Spleen (tissue), 11 donors: Measurements from ENCODE around the gene TACR1. TPM values are rescaled to one million over a fixed set of nuclear protein-coding genes. Genes with fewer than 3 reads are reported as not detected.

Source experiments
- DNase-seq: peaks from one replicate; pipeline ENCODE4 v3.0.0-alpha.2; 2020
- H3K27ac ChIP-seq, 8 donors: fragments of 200-600 bp; sonication (generic) in 7 of 8; 1 replicate in 4 of 8; 2 replicates in 4 of 8; pipeline versions ENCODE4 v1.5.0 to v1.8.0; 2016 to 2021; ENCODE audit warnings: inconsistent platforms in 4 of 8, mild to moderate bottlenecking in 4 of 8, moderate library complexity in 1 of 8
- H3K27me3 ChIP-seq, 7 donors: fragments of 200-600 bp; sonication (generic) in 6 of 7; replicated peaks in 1 of 7; 1 replicate in 4 of 7; 2 replicates in 3 of 7; pipeline versions ENCODE4 v1.5.0 to v1.8.0; 2016 to 2021; ENCODE audit warnings: inconsistent platforms in 3 of 7, mild to moderate bottlenecking in 1 of 7
- H3K36me3 ChIP-seq, 6 donors: fragments of 200-600 bp; sonication (generic) in 5 of 6; 1 replicate in 4 of 6; 2 replicates in 2 of 6; pipeline versions ENCODE4 v1.5.0 to v1.8.0; 2016 to 2021; ENCODE audit warnings: inconsistent platforms in 2 of 6
- H3K4me1 ChIP-seq, 6 donors: fragments of 200-600 bp; sonication (generic) in 5 of 6; 1 replicate in 3 of 6; 2 replicates in 3 of 6; pipeline versions ENCODE4 v1.5.0 to v1.8.0; 2016 to 2021; ENCODE audit warnings: inconsistent platforms in 3 of 6
- H3K4me3 ChIP-seq, 8 donors: fragments of 200-600 bp; sonication (generic) in 7 of 8; 1 replicate in 4 of 8; 2 replicates in 4 of 8; pipeline versions ENCODE4 v1.5.0 to v1.8.0; 2016 to 2021; ENCODE audit warnings: inconsistent platforms in 4 of 8, mild to moderate bottlenecking in 4 of 8, moderate library complexity in 2 of 8
- H3K9me3 ChIP-seq, 8 donors: fragments of 200-600 bp; sonication (generic) in 7 of 8; 1 replicate in 4 of 8; 2 replicates in 4 of 8; pipeline versions ENCODE4 v1.5.0 to v1.8.0; 2016 to 2021; ENCODE audit warnings: inconsistent platforms in 4 of 8
- CTCF ChIP-seq, 11 experiments: fragments of 200-600 bp in 7 of 11; fragments of 450-650 bp in 4 of 11; sonication (generic) in 4 of 11; IDR thresholded peaks in 8 of 11; conservative IDR thresholded peaks in 3 of 11; 1 replicate in 7 of 11; 2 replicates in 4 of 11; pipeline versions ENCODE4 v1.4.0 to v1.8.0; 2016 to 2021; ENCODE audit warnings: antibody characterized with exemption in 11 of 11, inconsistent platforms in 4 of 11, mild to moderate bottlenecking in 1 of 11
- POLR2A ChIP-seq, 3 donors: fragments of 450-650 bp; IDR thresholded peaks; one replicate each; pipeline ENCODE4 v1.5.1; 2017; ENCODE audit warnings: antibody characterized with exemption in 3 of 3, mild to moderate bottlenecking in 1 of 3
- POLR2AphosphoS5 ChIP-seq, 3 donors: sonication (generic); formaldehyde crosslinking; IDR thresholded peaks; one replicate each; pipeline ENCODE4 v1.5.1; 2017; ENCODE audit warnings: antibody characterized with exemption in 3 of 3
- WGBS, 5 donors: extraction: QIAGEN DNeasy Blood & Tissue Kit in 3 of 5; methylation state at CpG; one replicate each; pipeline versions ENCODE4 v1.1.5 to v1.1.7; 2013 to 2018; 5-methylcytosine and 5-hydroxymethylcytosine counted together
- intact Hi-C: fragments of 100-400 bp; cut with DNase I; formaldehyde crosslinking; loops from one replicate; pipeline ENCODE4 v1.15.0; 2023; ENCODE audit warnings: low total_unique reads
- polyA plus RNA-seq, 3 donors: library from polyadenylated mRNA; stranded (reverse); fragments of 200-250 nt; gene quantifications; one replicate each; pipeline ENCODE4 v1.2.1, GENCODE V29; 2013
- total RNA-seq, 7 donors: library from RNA; depleted of rRNA in 3 of 7; stranded (reverse); fragments of >200 nt in 3 of 7; fragmentation: NEBNext Ultra II Directional in 4 of 7; extraction: Animal tissue kit (Norgen Biotek cat#: 25700) in 4 of 7; gene quantifications; one replicate each; pipeline versions ENCODE4 v1.1.0 to v1.2.1, GENCODE V29; 2016 to 2021
- donor health status: healthy with polysubstance abuse.
- donor health status: DM: no; HTN: no; CAD: no; lungs with moderate emphysema.
- donor health status: DM: no; HTN: no; CAD: no.
- donor health status: Bipolar disorder and iron deficiency.
- donor health status: healthy.
- donor health status: DM: no; HTN: no; CAD: no.
- donor health status: DM: yes; HTN: yes; CAD: no.

The TACR1 gene
- total and polyA plus RNA-seq, 10 donors, result 0.02 to 0.28 (median 0.13) TPM; not detected in 3

- Histone ChIP-seq H3K27ac (no peak overlapping the region), H3K9me3 (no peaks in the 10 kb centered on the region), H3K4me3 (no peak overlapping the region), H3K36me3 (no peaks in the 10 kb centered on the region), H3K4me1 (peaks cover 5 to 16% (median 13%) of the 10 kb centered on the region in 6 donors), H3K27me3 (peaks cover 0 to 46% (median 23%) of the 10 kb centered on the region in 7 donors)
- 76 to 84% (median 81%) methylated on average over 1 of the region's 1 CpG for WGBS, 5 donors
- no peak for TF ChIP-seq POLR2A (IDR thresholded peaks at IDR 0.05)
- no peak for TF ChIP-seq CTCF (IDR thresholded peaks at IDR 0.05 in 8 of 11, conservative IDR thresholded peaks at IDR 0.05 in 3 of 11)
- TF ChIP-seq POLR2AphosphoS5 (IDR thresholded peaks at IDR 0.05), result no peak
- DNase-seq, result no peak
- intact Hi-C loops, result no loop called here
Measured at GRCh38 chr2:75195076-75195691, 4.1 kb downstream of the TACR1 start.

GRCh38 chr2:75194184-75194868 lies 5.0 kb downstream of the TACR1 start:
- no peak overlapping the region for H3K27ac ChIP-seq

GRCh38 chr2:75192496-75192895 lies 6.8 kb downstream of the TACR1 start:
- intact Hi-C loops, result no loop called here
- Histone ChIP-seq H3K27ac (no peak overlapping the region), H3K36me3 (no peaks in the 10 kb centered on the region), H3K4me1 (no peaks in the 10 kb centered on the region), H3K27me3 (peaks cover 0 to 19% (median 0%) of the 10 kb centered on the region in 7 donors), H3K9me3 (no peaks in the 10 kb centered on the region), H3K4me3 (no peak overlapping the region)
- TF ChIP-seq CTCF (IDR thresholded peaks at IDR 0.05 in 8 of 11, conservative IDR thresholded peaks at IDR 0.05 in 3 of 11) (no peak), POLR2A (IDR thresholded peaks at IDR 0.05) (no peak), POLR2AphosphoS5 (IDR thresholded peaks at IDR 0.05) (no peak)
- WGBS, 5 donors, result 80 to 100% (median 88%) methylated on average over 1 of the region's 1 CpG
- DNase-seq, result no peak

More at GRCh38 chr2:75194184-75194868, 5.0 kb downstream of the TACR1 start:
- WGBS, 5 donors, result 58 to 72% (median 67%) methylated on average over 4 of the region's 4 CpGs
- Histone ChIP-seq H3K4me1 (peaks cover 0 to 8% (median 5%) of the 10 kb centered on the region in 6 donors), H3K36me3 (no peaks in the 10 kb centered on the region), H3K27me3 (peaks cover 0 to 37% (median 14%) of the 10 kb centered on the region in 7 donors), H3K9me3 (no peaks in the 10 kb centered on the region), H3K4me3 (no peak overlapping the region)
- TF ChIP-seq POLR2AphosphoS5 (IDR thresholded peaks at IDR 0.05), result no peak
- TF ChIP-seq POLR2A (IDR thresholded peaks at IDR 0.05), result no peak
- TF ChIP-seq CTCF (IDR thresholded peaks at IDR 0.05 in 8 of 11, conservative IDR thresholded peaks at IDR 0.05 in 3 of 11), result no peak
- intact Hi-C loops, result no loop called here
- no peak for DNase-seq

- no peak overlapping the region for H3K27ac ChIP-seq
- no peak for TF ChIP-seq POLR2AphosphoS5 (IDR thresholded peaks at IDR 0.05)
- TF ChIP-seq POLR2A (IDR thresholded peaks at IDR 0.05), result no peak
- no peak for TF ChIP-seq CTCF (IDR thresholded peaks at IDR 0.05 in 8 of 11, conservative IDR thresholded peaks at IDR 0.05 in 3 of 11)
- H3K9me3 ChIP-seq, result no peaks in the 10 kb centered on the region
- no peaks in the 10 kb centered on the region for H3K27me3 ChIP-seq
- no peak overlapping the region for H3K4me3 ChIP-seq
- H3K36me3 ChIP-seq, result no peaks in the 10 kb centered on the region
- 87 to 94% (median 91%) methylated on average over 3 of the region's 3 CpGs for WGBS, 5 donors
- H3K4me1 ChIP-seq, result no peaks in the 10 kb centered on the region
- intact Hi-C loops, result no loop called here
- no peak for DNase-seq
Measured at GRCh38 chr2:75190271-75190990, 8.9 kb downstream of the TACR1 start.
